Neural cell (in vitro differentiated cells): Measurements from ENCODE around the gene MED15.

ENCODE experiments used
- EP300 ChIP-seq: fragments of 450-650 bp; conservative IDR thresholded peaks from 2 replicates; pipeline ENCODE4 v1.6.1; 2014; ENCODE audit warnings: antibody characterized with exemption, mild to moderate bottlenecking, moderate library complexity; ENCODE audit not compliant: poor library complexity, severe bottlenecking
- EZH2 ChIP-seq: fragments of 200-600, 300-800 bp; shearing (Covaris generic), sonication (generic); IDR thresholded peaks from 2 replicates; pipeline ENCODE4 v1.6.1; 2014; ENCODE audit warnings: antibody characterized with exemption, low read length, borderline replicate concordance, mild to moderate bottlenecking; ENCODE audit not compliant: insufficient read depth, poor library complexity, severe bottlenecking
- POLR2AphosphoS5 ChIP-seq: IDR thresholded peaks from 2 replicates; pipeline ENCODE4 v1.6.1; 2012
- RAD21 ChIP-seq: fragments of 450-650 bp; conservative IDR thresholded peaks from 2 replicates; pipeline ENCODE4 v1.6.1; 2014; ENCODE audit warnings: antibody characterized with exemption, mild to moderate bottlenecking, moderate library complexity
- TAF1 ChIP-seq: IDR thresholded peaks from 2 replicates; pipeline ENCODE4 v1.6.1; 2012; ENCODE audit warnings: low read depth
- TF ChIP-seq, protein P1 (sequence below): fragments of 450-650 bp; IDR thresholded peaks from 2 replicates; pipeline ENCODE4 v1.5.1; 2014; ENCODE audit warnings: antibody characterized with exemption, mild to moderate bottlenecking, moderate library complexity; ENCODE audit not compliant: poor library complexity, severe bottlenecking
- TF ChIP-seq, protein P2 (sequence below): IDR thresholded peaks from 2 replicates; pipeline ENCODE4 v1.6.1; 2012; ENCODE audit warnings: borderline replicate concordance

DNA sequence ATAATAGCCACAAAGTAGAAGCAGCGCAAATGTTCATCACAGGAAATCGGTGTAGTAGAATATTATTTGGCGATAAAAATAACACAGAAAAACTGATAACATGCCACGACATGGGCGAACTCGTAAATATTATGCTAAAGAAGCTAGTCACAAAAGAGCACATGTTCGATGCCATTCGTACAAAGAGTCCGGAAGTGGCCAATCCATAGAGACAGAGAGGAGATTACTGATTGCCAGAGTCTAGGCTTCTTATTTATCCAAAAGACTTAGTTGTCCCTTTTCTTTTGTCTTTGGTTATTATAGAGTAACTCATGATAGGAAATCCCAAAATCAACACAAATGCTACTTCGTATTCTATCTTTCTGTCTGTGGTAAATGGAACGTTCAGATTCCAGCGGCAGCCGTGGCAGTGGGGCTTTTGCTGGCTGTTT lies 56.5 kb downstream of the MED15 start:
- TF ChIP-seq, protein P1, sequence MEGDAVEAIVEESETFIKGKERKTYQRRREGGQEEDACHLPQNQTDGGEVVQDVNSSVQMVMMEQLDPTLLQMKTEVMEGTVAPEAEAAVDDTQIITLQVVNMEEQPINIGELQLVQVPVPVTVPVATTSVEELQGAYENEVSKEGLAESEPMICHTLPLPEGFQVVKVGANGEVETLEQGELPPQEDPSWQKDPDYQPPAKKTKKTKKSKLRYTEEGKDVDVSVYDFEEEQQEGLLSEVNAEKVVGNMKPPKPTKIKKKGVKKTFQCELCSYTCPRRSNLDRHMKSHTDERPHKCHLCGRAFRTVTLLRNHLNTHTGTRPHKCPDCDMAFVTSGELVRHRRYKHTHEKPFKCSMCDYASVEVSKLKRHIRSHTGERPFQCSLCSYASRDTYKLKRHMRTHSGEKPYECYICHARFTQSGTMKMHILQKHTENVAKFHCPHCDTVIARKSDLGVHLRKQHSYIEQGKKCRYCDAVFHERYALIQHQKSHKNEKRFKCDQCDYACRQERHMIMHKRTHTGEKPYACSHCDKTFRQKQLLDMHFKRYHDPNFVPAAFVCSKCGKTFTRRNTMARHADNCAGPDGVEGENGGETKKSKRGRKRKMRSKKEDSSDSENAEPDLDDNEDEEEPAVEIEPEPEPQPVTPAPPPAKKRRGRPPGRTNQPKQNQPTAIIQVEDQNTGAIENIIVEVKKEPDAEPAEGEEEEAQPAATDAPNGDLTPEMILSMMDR, result no peak
- TF ChIP-seq RAD21 (no peak), EP300 (no peak), EZH2 (no peak), POLR2AphosphoS5 (no peak), TAF1 (no peak)
- TF ChIP-seq, protein P2, sequence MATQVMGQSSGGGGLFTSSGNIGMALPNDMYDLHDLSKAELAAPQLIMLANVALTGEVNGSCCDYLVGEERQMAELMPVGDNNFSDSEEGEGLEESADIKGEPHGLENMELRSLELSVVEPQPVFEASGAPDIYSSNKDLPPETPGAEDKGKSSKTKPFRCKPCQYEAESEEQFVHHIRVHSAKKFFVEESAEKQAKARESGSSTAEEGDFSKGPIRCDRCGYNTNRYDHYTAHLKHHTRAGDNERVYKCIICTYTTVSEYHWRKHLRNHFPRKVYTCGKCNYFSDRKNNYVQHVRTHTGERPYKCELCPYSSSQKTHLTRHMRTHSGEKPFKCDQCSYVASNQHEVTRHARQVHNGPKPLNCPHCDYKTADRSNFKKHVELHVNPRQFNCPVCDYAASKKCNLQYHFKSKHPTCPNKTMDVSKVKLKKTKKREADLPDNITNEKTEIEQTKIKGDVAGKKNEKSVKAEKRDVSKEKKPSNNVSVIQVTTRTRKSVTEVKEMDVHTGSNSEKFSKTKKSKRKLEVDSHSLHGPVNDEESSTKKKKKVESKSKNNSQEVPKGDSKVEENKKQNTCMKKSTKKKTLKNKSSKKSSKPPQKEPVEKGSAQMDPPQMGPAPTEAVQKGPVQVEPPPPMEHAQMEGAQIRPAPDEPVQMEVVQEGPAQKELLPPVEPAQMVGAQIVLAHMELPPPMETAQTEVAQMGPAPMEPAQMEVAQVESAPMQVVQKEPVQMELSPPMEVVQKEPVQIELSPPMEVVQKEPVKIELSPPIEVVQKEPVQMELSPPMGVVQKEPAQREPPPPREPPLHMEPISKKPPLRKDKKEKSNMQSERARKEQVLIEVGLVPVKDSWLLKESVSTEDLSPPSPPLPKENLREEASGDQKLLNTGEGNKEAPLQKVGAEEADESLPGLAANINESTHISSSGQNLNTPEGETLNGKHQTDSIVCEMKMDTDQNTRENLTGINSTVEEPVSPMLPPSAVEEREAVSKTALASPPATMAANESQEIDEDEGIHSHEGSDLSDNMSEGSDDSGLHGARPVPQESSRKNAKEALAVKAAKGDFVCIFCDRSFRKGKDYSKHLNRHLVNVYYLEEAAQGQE, result no peak
